Caco-2 (cell line): ENCODE measurements around the gene TPST2. TPM values are rescaled to one million over a fixed set of nuclear protein-coding genes. Genes with fewer than 3 reads are reported as not detected.

Experiments used
- BruUV-seq: library from RNA; stranded (reverse); fragments of 400-500 nt; replicated peaks from 2 replicates; lab custom pipeline; 2021; lab: Mats Ljungman, UMichigan
- CTCF ChIA-PET: fragments of 300-600 bp; sonication (Branson Sonifier 250); formaldehyde crosslinking; loops from one replicate; lab custom pipeline; 2022; ENCODE audit warnings: antibody characterized with exemption; lab: Charles Lee
- POLR2A ChIA-PET: fragments of 300-600 bp; sonication (Branson Sonifier 250); formaldehyde crosslinking; loops from one replicate; lab custom pipeline; 2022; ENCODE audit warnings: antibody characterized with exemption; lab: Charles Lee
- DNase-seq, 2 experiments: peaks; one replicate each; pipeline versions ENCODE4 v3.0.0 to v3.0.0-alpha.2; 2020 to 2022
- H3K27me3 ChIP-seq: replicated peaks from 2 replicates; pipeline ENCODE4 v1.6.0; 2011; ENCODE audit warnings: low read length; ENCODE audit not compliant: control insufficient read depth, insufficient read depth
- H3K36me3 ChIP-seq: 2 replicates; pipeline ENCODE4 v1.5.1; 2011; ENCODE audit warnings: low read length; ENCODE audit not compliant: control insufficient read depth, insufficient read depth
- H3K4me1 ChIP-seq: fragments of 250-450 bp; sonication (Bioruptor Pico); 2 replicates; pipeline ENCODE4 v1.5.1; 2020; ENCODE audit warnings: mild to moderate bottlenecking
- H3K4me3 ChIP-seq: 2 replicates; pipeline ENCODE4 v1.5.1; 2011; ENCODE audit warnings: low read depth, mild to moderate bottlenecking, control low read depth, low read length
- H3K9me3 ChIP-seq: fragments of 250-450 bp; sonication (Bioruptor Pico); 2 replicates; pipeline ENCODE4 v1.5.1; 2020; ENCODE audit warnings: mild to moderate bottlenecking, moderate library complexity
- H3K27ac Mint-ChIP-seq: one replicate; pipeline ENCODE4 v1.8.0; 2022; ENCODE audit warnings: mixed read lengths; ENCODE audit not compliant: unreplicated experiment
- H3K27me3 Mint-ChIP-seq: one replicate; pipeline ENCODE4 v1.8.0; 2022; ENCODE audit warnings: mixed read lengths; ENCODE audit not compliant: insufficient read depth, unreplicated experiment
- H3K36me3 Mint-ChIP-seq: one replicate; pipeline ENCODE4 v1.8.0; 2022; ENCODE audit warnings: mild to moderate bottlenecking, mixed read lengths; ENCODE audit not compliant: insufficient read depth, unreplicated experiment
- H3K4me1 Mint-ChIP-seq: one replicate; pipeline ENCODE4 v1.8.0; 2022; ENCODE audit warnings: low read depth, mixed read lengths; ENCODE audit not compliant: unreplicated experiment
- H3K4me3 Mint-ChIP-seq: one replicate; pipeline ENCODE4 v1.8.0; 2022; ENCODE audit warnings: mild to moderate bottlenecking, moderate library complexity, mixed read lengths; ENCODE audit not compliant: unreplicated experiment
- H3K9me3 Mint-ChIP-seq: one replicate; pipeline ENCODE4 v1.8.0; 2022; ENCODE audit warnings: mixed read lengths; ENCODE audit not compliant: unreplicated experiment
- CTCF ChIP-seq, 2 experiments: fragments of 200-600 bp in 1 of 2; IDR thresholded peaks; 1 replicate in 1 of 2; 2 replicates in 1 of 2; pipeline versions ENCODE4 v1.5.1 to v1.8.0; 2011 to 2022; ENCODE audit warnings: antibody characterized with exemption in 1 of 2, control low read depth in 1 of 2, inconsistent platforms in 1 of 2, low read depth in 1 of 2, low read length in 1 of 2, mild to moderate bottlenecking in 1 of 2, moderate library complexity in 1 of 2; ENCODE audit not compliant: insufficient read depth in 1 of 2, severe bottlenecking in 1 of 2, unreplicated experiment in 1 of 2
- intact Hi-C: fragments of 100-400 bp; cut with micrococcal nuclease; formaldehyde crosslinking; loops from one replicate; pipeline ENCODE4 v1.10.0; 2022; ENCODE audit not compliant: unreplicated experiment
- total RNA-seq: library from RNA; stranded (reverse); gene quantifications from 2 replicates; pipeline ENCODE4 v1.2.3, GENCODE V29; 2022

TPST2 gene
- total RNA-seq, 1 experiment from 2014 or later = 9.5 TPM

GRCh38 chr22:26618455-26618854, 28.5 kb upstream of the TPST2 start:
- POLR2A ChIA-PET = no interaction called here
- Mint-ChIP-seq H3K4me1 (no peaks in the 10 kb centered on the region), H3K27me3 (peaks cover 9% of the 10 kb centered on the region), H3K27ac (no peak overlapping the region), H3K4me3 (no peak overlapping the region), H3K36me3 (no peaks in the 10 kb centered on the region), H3K9me3 (no peaks in the 10 kb centered on the region)
- Histone ChIP-seq H3K27me3 (no peaks in the 10 kb centered on the region), H3K4me1 (no peaks in the 10 kb centered on the region), H3K9me3 (no peaks in the 10 kb centered on the region), H3K36me3 (no peaks in the 10 kb centered on the region), H3K4me3 (no peak overlapping the region)
- no peak for TF ChIP-seq CTCF (IDR thresholded peaks at IDR 0.05; ENCODE audit: insufficient read depth in 1 of 2, low read depth in 1 of 2, low read length in 1 of 2, severe bottlenecking in 1 of 2, unreplicated experiment in 1 of 2)
- CTCF ChIA-PET = no interaction called here
- intact Hi-C loops = no loop called here
- DNase-seq = no peak
- BruUV-seq = no TSS peak

- H3K4me1 Mint-ChIP-seq = no peaks in the 10 kb centered on the region
- no peak for DNase-seq
- no peaks in the 10 kb centered on the region for H3K9me3 ChIP-seq
- no peaks in the 10 kb centered on the region for H3K27me3 ChIP-seq
- no peaks in the 10 kb centered on the region for H3K36me3 ChIP-seq
- intact Hi-C loops = no loop called here
- no peak for TF ChIP-seq CTCF (IDR thresholded peaks at IDR 0.05; ENCODE audit: insufficient read depth in 1 of 2, low read depth in 1 of 2, low read length in 1 of 2, severe bottlenecking in 1 of 2, unreplicated experiment in 1 of 2)
- H3K27ac Mint-ChIP-seq = no peak within 1 kb of the TSS
- H3K4me3 ChIP-seq = no peak within 1 kb of the TSS
- no peaks in the 10 kb centered on the region for H3K4me1 ChIP-seq
- peaks cover 9% of the 10 kb centered on the region for H3K27me3 Mint-ChIP-seq
- ChIA-PET CTCF (no interaction called here), POLR2A (no interaction called here)
- BruUV-seq = no TSS peak
- H3K9me3 Mint-ChIP-seq = no peaks in the 10 kb centered on the region
- peaks cover 4% of the 10 kb centered on the region for H3K36me3 Mint-ChIP-seq
- H3K4me3 Mint-ChIP-seq = no peak within 1 kb of the TSS
Measured at GRCh38 chr22:26617271-26618199, 27.6 kb upstream of the TPST2 start, which contains the start of gene CRYBB1. Gene CRYBB1, minus strand, starts transcription at chr22:26618027. Its CDS starts 1,708 bp downstream, at chr22:26616319.

- no peak for DNase-seq
- Histone ChIP-seq H3K4me3 (no peak overlapping the region), H3K27me3 (no peaks in the 10 kb centered on the region), H3K36me3 (no peaks in the 10 kb centered on the region), H3K9me3 (no peaks in the 10 kb centered on the region), H3K4me1 (no peaks in the 10 kb centered on the region)
- H3K4me1 Mint-ChIP-seq = no peaks in the 10 kb centered on the region
- intact Hi-C loops = no loop called here
- no peak for TF ChIP-seq CTCF (IDR thresholded peaks at IDR 0.05; ENCODE audit: insufficient read depth in 1 of 2, low read depth in 1 of 2, low read length in 1 of 2, severe bottlenecking in 1 of 2, unreplicated experiment in 1 of 2)
- POLR2A ChIA-PET = no interaction called here
- no peaks in the 10 kb centered on the region for H3K9me3 Mint-ChIP-seq
- no TSS peak for BruUV-seq
- no peak overlapping the region for H3K27ac Mint-ChIP-seq
- peaks cover 4% of the 10 kb centered on the region for H3K27me3 Mint-ChIP-seq
- H3K4me3 Mint-ChIP-seq = no peak overlapping the region
- peaks cover 4% of the 10 kb centered on the region for H3K36me3 Mint-ChIP-seq
- CTCF ChIA-PET = no interaction called here
Measured at GRCh38 chr22:26616650-26617049, 26.7 kb upstream of the TPST2 start.
